ENCODE measurements around the gene DPP8. TPM values are rescaled to one million over a fixed set of nuclear protein-coding genes. Genes with fewer than 3 reads are reported as not detected.

DPP8 gene
- total and polyA plus RNA-seq, 2 experiments from 2014 or later = 21.7 to 33.5 TPM

- H3K4me1 Mint-ChIP-seq = peaks cover 28% of the 10 kb centered on the region
- no peaks in the 10 kb centered on the region for H3K79me2 ChIP-seq (replicated peaks; ENCODE audit: insufficient read depth)
- H4K20me1 ChIP-seq (replicated peaks; ENCODE audit: insufficient read depth) = no peaks in the 10 kb centered on the region
Observed at GRCh38 chr15:65426216-65426853, 91.2 kb downstream of the DPP8 start.

More at GRCh38 chr15:65426216-65426853, 91.2 kb downstream of the DPP8 start:
- peaks cover 6% of the 10 kb centered on the region for H3K4me1 ChIP-seq (ENCODE audit: insufficient read depth)
- H3K27me3 ChIP-seq (ENCODE audit: insufficient read depth) = peaks cover 21% of the 10 kb centered on the region
- Mint-ChIP-seq H3K36me3 (ENCODE audit: low read depth) (no peaks in the 10 kb centered on the region; the same call in 2 of the 3 replicates), H3K27ac (no peak overlapping the region), H3K27me3 (ENCODE audit: insufficient read depth, low read depth, poor library complexity) (peaks cover 29% of the 10 kb centered on the region), H3K4me3 (no peak overlapping the region), H3K9me3 (peaks cover 2% of the 10 kb centered on the region; the same call in 1 of the 3 replicates)
- ATAC-seq (no peak), DNase-seq (ENCODE audit: low spot score) (no peak)
- H3K4me3 ChIP-seq = no peak overlapping the region
- H3K9me2 ChIP-seq (ENCODE audit: insufficient read depth) = no peaks in the 10 kb centered on the region
- TF ChIP-seq EZH2 (IDR thresholded peaks at IDR 0.05; ENCODE audit: low read depth, unreplicated experiment) (no peak), ZNF331 (CRISPR knock-in tag; IDR thresholded peaks at IDR 0.05; ENCODE audit: low read depth) (no peak), ZNF462 (CRISPR knock-in tag; IDR thresholded peaks at IDR 0.05) (no peak), EZH2phosphoT487 (IDR thresholded peaks at IDR 0.05; ENCODE audit: unreplicated experiment) (no peak), POLR2AphosphoS5 (IDR thresholded peaks at IDR 0.05; ENCODE audit: low read depth) (no peak), JUNB (IDR thresholded peaks at IDR 0.05; ENCODE audit: unreplicated experiment) (no peak)
- H3K27ac ChIP-seq (ENCODE audit: low read depth) = no peak overlapping the region
- no peak overlapping the region for H3K4me2 ChIP-seq
- no peaks in the 10 kb centered on the region for H3K36me3 ChIP-seq (ENCODE audit: insufficient read depth)
- H3F3A ChIP-seq (replicated peaks; ENCODE audit: low read depth) = peaks cover 14% of the 10 kb centered on the region
- no peak overlapping the region for H2AFZ ChIP-seq
